HepG2 (cell line): ENCODE results near the gene NDST1. TPM values are rescaled to one million over a fixed set of nuclear protein-coding genes. Genes with fewer than 3 reads are reported as not detected.

Experiments
- CTCF ChIP-seq: sonication (generic); formaldehyde crosslinking; IDR thresholded peaks from 2 replicates; pipeline ENCODE4 v1.5.0; 2020; ENCODE audit warnings: mild to moderate bottlenecking, missing genetic modification reagents, moderate library complexity
- FLYWCH1 ChIP-seq: sonication (generic); formaldehyde crosslinking; IDR thresholded peaks from 2 replicates; pipeline ENCODE4 v1.8.1; 2023; ENCODE audit warnings: mild to moderate bottlenecking, missing genetic modification reagents
- GLI4 ChIP-seq: sonication (generic); formaldehyde crosslinking; IDR thresholded peaks from 2 replicates; pipeline ENCODE4 v1.5.1; 2020; ENCODE audit warnings: missing genetic modification reagents, mild to moderate bottlenecking, moderate library complexity, borderline replicate concordance
- IKZF1 ChIP-seq: fragments of 450-650 bp; IDR thresholded peaks from 2 replicates; pipeline ENCODE4 v1.7.1; 2016
- LCORL ChIP-seq, 2 experiments: fragments of 450-650 bp in 1 of 2; sonication (generic) in 1 of 2; formaldehyde crosslinking in 1 of 2; IDR thresholded peaks; 2 replicates each; pipeline versions ENCODE4 v1.5.0 to v1.6.1; 2017 to 2020; ENCODE audit warnings: antibody characterized with exemption in 1 of 2, missing genetic modification reagents in 1 of 2
- NR2F1 ChIP-seq, 2 experiments: fragments of 450-650 bp in 1 of 2; formaldehyde crosslinking in 1 of 2; IDR thresholded peaks; 2 replicates each; pipeline versions ENCODE4 v1.5.0 to v1.6.1; 2016 to 2020; ENCODE audit warnings: mild to moderate bottlenecking in 1 of 2, missing compliant biosample characterization in 1 of 2, missing genetic modification reagents in 1 of 2, moderate library complexity in 1 of 2
- PAX8 ChIP-seq: sonication (generic); formaldehyde crosslinking; IDR thresholded peaks from 2 replicates; pipeline ENCODE4 v1.8.0; 2022; ENCODE audit warnings: mild to moderate bottlenecking, missing genetic modification reagents, borderline replicate concordance
- ZNF256 ChIP-seq: sonication (generic); formaldehyde crosslinking; conservative IDR thresholded peaks from 2 replicates; pipeline ENCODE4 v1.4.0; 2020; ENCODE audit warnings: missing genetic modification reagents
- ZNF335 ChIP-seq: sonication (generic); formaldehyde crosslinking; IDR thresholded peaks from 2 replicates; pipeline ENCODE4 v1.4.0; 2020; ENCODE audit warnings: missing genetic modification reagents
- ZNF407 ChIP-seq: sonication (generic); formaldehyde crosslinking; IDR thresholded peaks from one replicate; pipeline ENCODE4 v1.5.1; 2020; ENCODE audit warnings: mild to moderate bottlenecking, missing genetic modification reagents; ENCODE audit errors: not compliant biosample characterization
- ZNF549 ChIP-seq: sonication (generic); formaldehyde crosslinking; IDR thresholded peaks from 2 replicates; pipeline ENCODE4 v1.5.0; 2020; ENCODE audit warnings: missing genetic modification reagents
- ZNF609 ChIP-seq: sonication (generic); formaldehyde crosslinking; IDR thresholded peaks from 2 replicates; pipeline ENCODE4 v1.4.0; 2020; ENCODE audit warnings: mild to moderate bottlenecking, missing genetic modification reagents, borderline replicate concordance
- ZNF652 ChIP-seq: IDR thresholded peaks from 2 replicates; pipeline ENCODE4 v1.6.1; 2016; ENCODE audit warnings: low read depth, borderline replicate concordance
- polyA plus RNA-seq, 8 experiments: library from polyadenylated mRNA; depleted of rRNA in 3 of 8; stranded (reverse) in 7 of 8; unstranded in 1 of 8; fragments of >200 nt; fragmentation: Illumina TruSeq in 4 of 8; extraction: Trizol in 4 of 8; gene quantifications; 2 replicates each; pipeline versions ENCODE4 v1.2.1 to v1.2.3, GENCODE V29; 2011 to 2016; ENCODE audit warnings: low read depth in 4 of 8, missing spikeins in 1 of 8, mixed read lengths in 1 of 8; ENCODE audit not compliant: insufficient read depth in 1 of 8
- total RNA-seq, 5 experiments: library from RNA; depleted of rRNA; stranded (reverse); fragments of >200 nt; fragmentation: Illumina TruSeq; extraction: Trizol; gene quantifications; 2 replicates each; pipeline ENCODE4 v1.2.3, GENCODE V29; 2016; ENCODE audit warnings: low read depth in 1 of 5

NDST1 gene
- total and polyA plus RNA-seq, 2 of the 13 experiments (the other 11 are each of a cell fraction or from before 2014, with no cell fraction given): 23.8 to 26.2 TPM

- no peak for TF ChIP-seq ZNF407
- no peak for TF ChIP-seq GLI4
- no peak for TF ChIP-seq ZNF549 (CRISPR knock-in tag)
- no peak for TF ChIP-seq ZNF335 (CRISPR knock-in tag)
- no peak for TF ChIP-seq FLYWCH1 (CRISPR knock-in tag)
- TF ChIP-seq ZNF652 (CRISPR knock-in tag): no peak
- TF ChIP-seq PAX8 (CRISPR knock-in tag): no peak
- TF ChIP-seq IKZF1: no peak
- TF ChIP-seq NR2F1 (CRISPR knock-in tag; IDR thresholded peaks at IDR 0.05): no peak
- TF ChIP-seq LCORL (IDR thresholded peaks at IDR 0.05): no peak
- TF ChIP-seq LCORL (CRISPR knock-in tag; IDR thresholded peaks at IDR 0.05): no peak
- TF ChIP-seq ZNF256 (CRISPR knock-in tag): no peak
- TF ChIP-seq ZNF609 (CRISPR knock-in tag): no peak
- peak; percentile 71 for TF ChIP-seq CTCF (CRISPR knock-in tag)
Measured at GRCh38 chr5:150573867-150574817, 66.2 kb downstream of the NDST1 start (continued).
